Pons (tissue), 1 donor: Measurements from ENCODE around the gene HOXA7.

Experiments
- DNase-seq: peaks from one replicate; pipeline ENCODE4 v3.0.0-alpha.2; 2016; ENCODE audit warnings: low spot score

The HOXA7 gene

DNA sequence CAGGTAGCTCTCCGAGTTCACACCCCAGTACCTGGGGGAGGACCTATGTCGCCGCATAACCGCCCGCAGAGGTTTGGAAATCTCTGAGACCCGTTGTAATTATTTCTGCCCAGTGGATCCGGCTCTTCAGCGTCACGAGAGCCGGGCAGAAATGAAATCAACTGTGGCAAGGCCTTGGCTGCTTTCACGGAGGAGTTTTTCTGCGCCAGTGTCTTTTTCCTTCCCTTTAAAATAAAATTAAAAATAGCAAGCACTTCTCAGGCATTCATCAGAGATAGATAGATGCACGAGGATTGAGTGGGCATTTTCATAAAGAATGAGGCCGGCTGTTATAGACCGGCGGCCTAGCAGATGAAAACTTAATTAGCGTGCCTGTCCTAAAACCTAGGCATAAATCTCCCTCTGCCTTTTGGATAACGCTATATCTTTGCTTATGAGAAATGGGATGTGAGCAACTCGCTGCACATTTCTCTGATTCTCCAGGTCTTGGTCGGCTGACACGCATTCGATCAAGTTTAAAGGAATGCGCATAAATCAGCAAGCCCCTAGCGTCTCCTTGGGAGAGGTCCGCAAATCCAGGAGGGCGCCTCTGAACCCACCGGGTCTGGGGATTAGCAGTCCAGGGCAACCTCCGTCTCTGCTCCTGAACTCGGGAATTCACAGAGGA, 37.0 kb upstream of the HOXA7 start:
- no peak for DNase-seq

DNA sequence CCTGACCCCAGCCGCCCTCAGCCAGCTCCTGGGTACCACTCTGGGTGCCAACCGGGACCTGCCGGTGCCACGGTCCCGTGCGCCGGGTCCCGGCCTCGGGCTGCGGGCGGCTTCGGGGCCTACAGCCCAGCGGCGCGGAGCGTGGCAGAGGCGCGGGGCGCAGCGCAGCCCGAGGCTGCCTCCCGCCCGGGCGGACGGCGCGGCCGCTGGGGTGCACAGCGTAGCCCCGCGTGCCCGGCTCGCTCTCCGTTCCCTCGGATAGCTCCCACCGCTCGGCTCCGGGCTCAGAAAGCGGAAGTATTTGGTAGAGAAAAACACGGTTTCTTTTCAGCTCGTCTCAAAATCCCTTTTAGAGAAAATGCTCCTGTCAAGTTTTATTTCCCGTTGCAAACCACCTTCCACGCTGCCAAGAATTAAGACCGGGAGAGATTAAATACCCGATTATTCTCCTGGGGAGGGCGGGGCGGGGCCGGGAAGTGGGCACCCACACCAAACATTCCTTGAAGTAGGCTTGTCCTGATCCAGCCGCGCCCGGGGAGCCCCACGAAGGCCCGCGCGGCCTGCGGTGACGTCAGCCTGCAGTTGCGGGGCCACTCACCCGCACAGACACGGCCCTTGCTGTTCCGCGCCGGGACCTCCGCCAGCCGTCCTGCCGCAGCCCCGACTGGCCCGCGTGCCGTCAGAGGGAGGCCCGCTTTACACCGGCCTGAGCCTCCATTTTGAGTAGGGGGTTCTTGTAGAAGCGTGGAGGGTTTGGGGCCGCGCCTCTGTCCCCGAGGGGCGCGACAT, 36.3 kb upstream of the HOXA7 start:
- DNase-seq, result no peak

DNA sequence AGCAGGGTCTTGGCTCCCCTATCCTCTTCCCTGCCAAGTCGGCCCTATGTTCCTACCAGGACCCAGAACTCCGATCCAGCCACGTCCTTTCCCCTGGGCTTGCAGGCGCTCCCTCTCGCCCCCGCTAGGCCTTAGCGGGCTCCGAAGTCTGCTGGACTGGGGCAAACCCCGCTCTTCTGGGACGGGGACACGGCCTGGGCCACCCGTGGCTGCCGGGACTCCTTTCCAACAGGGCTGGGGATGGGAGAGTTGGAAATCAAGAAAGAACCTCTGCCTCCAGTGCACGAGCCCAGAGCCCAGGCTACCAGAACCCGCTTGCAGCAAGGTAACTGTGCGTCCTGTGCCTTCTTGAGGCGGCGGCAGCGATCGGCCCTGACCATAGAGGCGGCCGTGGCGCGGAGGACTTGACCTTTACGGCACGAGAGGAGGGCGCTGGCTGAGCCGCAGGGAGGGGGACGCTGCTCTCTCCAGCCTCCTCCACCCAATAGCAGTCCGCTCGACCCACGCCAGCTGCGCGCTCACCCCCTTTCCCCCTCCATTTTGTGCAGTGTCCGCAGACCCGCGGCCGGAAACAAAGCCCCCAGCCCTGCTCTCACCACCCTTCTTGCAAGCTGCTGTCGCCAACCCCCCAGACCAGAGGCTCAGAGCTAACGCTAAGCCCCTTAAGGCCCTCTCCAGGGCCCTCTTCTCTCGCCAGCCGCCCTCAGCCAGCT, 35.5 kb upstream of the HOXA7 start:
- no peak for DNase-seq

DNA sequence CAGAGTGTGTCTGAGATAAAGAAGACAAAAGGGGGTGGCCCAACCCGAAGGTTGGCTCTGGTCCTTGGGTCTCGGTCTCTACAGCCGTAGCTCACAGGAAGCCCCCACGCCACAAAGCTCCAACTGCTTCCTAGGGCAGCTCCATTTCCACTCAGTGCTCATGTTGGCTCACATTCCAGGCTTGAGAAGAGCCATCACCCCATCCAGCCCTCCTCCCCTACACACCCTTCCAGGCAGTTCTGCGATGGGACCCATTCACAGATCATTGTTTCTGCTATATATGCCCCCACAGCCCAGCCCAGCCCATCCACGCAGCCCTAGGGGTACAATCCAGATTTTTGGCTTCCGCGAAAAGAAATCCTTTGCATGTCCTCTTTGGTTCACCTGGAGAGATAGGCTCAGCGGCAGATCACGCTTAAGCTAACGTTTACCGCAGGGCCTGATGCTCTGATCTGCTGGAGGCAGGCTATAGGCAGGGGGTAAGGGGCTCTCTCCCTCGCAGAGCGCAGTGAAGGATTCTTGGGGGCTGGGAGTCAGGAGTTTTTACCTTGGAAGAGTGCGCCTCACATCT, 34.8 kb upstream of the HOXA7 start:
- DNase-seq, result no peak

DNA sequence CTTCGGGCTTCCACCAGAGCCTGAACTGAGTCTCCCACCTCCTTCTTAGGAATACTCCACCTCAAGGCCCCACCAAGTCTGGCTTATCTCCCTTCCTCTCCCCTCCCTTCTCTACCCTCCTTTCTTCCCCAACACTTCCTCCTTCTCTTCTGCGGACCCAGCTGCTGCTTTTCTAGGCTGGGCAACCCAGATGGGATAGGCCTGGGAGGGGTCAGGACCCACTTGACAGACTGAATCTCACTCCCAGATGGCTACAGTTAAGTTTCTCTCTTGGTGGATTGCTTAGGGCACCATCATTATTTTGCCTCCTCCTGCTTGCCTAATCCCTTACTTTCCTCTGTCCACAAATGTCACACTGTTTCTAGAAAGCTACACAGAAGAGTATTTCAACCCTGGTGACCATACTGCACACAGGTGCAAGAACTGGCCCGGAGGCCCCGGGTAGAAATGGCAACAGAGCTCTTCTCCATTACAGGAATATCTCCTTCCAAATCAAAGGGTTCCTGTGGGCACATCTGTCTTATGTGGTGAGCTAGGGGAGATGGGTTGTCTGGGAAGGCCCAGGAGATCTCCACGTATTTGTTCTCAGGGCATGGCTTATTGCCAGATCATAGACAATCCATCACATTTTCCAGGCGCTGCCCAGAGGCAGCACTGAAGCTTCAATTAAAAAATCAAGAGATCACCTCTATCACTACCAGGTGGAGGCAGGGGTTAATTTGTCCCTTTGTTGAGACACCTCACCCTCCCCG, 33.7 kb upstream of the HOXA7 start:
- no peak for DNase-seq

DNA sequence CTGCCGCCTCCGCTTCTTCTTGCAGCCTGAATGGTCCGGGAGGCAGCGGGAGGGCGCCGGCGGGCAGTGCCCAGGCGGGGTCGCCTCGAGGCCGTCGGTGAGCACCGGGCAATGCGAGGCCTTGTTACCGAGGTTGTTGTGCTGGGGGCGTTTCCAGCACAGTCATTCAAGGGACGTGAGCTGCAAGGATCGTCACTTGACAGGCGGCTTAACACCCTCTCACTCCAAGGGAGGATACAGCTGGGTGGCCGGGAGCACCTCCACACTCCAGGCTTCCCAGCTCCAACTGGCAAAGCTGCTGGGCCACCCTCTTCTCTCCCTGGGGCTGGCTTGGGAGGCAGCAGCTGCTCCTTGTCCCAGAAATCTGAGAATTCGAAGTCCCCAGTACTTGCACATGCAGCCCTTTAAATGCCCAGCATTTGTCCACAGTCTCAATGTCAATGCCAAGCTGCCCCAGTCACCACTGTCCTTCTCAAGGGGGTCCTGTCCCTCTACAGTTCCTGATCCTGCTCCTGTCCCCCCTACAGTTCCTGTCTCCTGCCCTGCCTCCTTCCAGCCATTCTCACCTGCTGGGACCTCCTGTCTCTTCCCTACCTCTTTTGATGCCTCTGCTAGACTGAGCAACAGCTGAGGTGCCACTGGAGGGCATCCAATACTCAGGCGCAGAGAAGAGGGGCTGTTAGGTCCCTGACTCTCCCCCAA, 33.0 kb upstream of the HOXA7 start:
- DNase-seq, result no peak

DNA sequence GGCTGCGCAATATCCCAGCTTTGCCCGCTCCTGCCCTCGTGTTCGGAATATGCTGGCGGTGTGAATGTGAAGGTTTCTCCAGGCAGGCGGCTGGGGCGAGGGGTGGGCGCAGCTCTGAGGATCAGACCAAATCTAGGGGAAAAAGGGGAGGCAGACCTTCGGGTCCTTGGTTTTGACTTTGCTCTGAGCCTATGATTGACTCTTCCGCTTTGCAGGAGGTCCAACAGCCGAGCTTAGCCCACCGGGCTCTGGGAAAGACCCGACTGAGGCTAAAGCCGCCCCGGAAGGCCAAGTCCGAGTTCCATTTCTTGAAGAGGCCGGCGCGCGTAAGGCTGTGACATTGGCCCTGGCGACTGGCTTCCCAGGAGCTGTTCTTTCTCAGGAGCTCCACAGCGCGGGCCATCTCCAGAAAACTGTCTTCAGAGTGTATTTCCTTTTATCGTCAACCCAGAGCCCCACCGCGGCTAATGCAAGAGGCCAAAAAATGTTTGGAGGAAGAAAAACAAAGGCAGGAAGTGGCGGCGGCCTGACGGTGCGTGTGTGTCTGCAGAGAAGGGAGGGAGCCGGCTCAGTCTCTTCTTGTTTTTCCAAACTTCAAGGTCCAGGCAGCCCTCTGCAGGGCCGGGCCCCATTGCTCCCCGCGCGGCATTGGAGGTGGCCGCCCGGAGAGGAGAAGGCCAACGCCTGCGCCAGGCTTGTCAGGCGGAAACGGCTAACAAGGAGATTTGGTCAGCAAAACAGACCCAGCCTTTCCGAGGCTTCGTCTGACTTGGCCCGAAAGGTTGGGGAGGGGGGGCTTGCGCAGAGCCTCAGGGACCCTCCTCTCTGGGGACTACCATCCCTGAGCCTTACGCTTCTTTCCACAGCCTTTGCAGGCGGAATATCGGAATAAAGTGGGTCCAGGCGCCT, 32.2 kb upstream of the HOXA7 start:
- DNase-seq, result no peak

DNA sequence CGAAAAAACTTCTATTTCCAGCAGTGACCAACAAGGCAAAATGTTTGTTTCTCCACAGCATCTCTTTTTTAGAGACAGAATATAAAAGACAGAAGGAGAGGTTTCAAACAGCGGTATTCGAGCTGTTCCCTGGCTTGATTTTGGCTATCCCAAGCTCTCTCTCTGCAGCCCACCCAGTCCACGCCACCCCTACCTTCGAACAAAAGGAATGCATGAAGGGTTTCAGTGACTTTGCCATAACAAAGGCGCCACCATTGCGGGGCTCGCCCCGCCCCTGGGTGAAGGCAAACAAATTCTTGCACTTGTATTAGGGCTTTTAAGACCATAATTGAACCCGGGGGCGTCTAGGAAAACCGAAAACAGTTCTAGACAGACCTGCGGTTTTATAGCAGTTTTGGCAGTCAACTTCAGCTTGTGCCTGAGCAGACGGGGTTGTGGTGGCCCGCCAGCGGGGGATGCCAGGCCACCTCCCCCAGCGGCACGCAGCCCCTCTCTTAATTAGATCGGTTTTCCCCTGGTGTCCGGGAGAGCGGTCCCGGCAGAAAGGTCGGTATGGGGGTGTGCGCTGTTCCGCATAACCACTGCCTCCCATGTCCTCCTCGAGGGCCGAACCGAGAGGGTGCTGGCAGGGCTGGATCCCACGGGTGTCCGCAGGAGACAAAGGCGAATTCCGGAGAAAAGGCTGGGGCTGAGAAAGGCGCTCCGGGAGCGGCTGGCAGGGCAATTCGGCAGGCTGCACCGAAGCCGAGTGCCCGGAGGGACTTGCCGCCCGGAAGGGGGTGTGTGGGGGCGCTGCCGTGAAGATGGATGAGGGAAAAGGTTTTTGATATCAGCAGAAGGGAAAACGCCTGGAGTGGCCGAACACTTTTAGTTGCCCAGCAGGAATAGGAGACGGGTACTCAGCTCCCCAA, 31.3 kb upstream of the HOXA7 start:
- DNase-seq, result no peak

DNA sequence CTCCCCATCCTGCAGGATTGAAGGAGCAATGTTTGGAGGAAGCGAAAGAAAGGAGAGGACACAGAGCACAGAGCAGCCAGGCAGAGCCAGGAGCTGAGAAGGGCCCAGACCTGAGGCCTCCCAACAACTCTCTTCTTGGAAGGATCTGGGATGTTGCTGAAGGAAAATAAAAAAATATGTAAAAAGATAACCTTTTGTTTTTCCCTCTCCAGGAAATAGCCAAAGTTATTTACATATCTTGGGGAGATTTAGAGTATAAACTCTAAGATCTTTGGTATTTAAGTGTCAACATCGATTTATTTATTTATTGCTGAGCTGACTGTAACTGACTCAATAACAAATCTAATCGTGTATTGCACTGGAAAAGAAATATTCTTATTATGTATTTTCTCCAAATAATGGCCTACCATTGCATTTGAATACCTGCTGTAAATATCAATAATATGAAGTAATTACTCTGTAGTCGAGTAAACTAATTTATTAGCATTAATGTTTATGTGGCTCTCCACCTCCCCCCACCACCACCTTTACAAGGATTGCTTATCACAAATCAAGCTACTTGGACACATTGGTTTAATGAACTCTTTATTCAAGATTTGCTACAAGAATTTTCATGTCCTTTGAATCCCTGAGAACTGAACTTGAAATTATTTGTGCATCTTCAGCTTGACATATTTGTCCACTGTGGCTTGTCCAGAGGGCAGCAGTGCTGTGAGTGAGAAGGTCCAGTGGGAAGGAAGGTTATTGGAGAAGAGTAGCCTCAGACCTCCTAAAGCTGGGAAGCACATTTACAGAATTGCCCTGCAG, 30.4 kb upstream of the HOXA7 start:
- no peak for DNase-seq

DNA sequence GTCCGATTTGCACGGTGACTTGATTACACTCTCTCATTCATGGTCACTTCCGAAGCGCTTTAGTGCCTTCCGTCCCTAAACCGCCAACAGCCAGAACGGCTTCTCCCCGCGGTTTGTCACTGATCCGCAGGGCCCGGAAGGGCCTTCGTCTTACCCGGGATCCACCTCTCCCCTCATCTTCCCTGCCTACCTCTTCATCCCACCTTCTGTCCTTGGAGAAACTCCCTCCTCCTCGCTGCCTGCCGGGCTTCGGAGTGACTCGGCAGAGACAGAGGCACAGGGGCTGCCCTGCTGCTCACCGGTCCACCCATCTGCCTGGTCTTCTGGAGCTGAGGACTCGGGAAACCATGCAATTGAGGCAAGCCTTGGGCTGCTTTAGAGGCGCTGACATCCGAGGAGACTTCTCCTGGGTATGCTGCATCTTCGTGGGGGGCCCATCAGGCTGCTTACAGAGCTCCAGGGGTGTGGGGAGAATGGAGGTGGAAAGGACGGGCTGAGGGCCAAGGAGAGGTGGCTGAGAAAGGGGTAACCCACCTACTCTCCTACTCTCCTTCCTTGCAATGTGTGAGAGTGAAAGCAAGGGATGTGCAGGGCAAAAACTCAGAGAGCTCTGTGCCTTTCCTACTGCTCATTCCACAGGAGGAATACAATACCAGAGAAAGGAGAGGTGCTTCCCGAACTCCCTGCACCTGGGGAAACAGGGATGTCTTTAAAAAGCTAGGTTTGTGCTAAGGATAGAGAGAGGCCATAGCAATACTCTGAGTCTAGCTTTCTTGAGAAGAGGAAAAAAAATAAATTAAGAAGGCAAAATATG, 29.6 kb upstream of the HOXA7 start:
- DNase-seq, result no peak

DNA sequence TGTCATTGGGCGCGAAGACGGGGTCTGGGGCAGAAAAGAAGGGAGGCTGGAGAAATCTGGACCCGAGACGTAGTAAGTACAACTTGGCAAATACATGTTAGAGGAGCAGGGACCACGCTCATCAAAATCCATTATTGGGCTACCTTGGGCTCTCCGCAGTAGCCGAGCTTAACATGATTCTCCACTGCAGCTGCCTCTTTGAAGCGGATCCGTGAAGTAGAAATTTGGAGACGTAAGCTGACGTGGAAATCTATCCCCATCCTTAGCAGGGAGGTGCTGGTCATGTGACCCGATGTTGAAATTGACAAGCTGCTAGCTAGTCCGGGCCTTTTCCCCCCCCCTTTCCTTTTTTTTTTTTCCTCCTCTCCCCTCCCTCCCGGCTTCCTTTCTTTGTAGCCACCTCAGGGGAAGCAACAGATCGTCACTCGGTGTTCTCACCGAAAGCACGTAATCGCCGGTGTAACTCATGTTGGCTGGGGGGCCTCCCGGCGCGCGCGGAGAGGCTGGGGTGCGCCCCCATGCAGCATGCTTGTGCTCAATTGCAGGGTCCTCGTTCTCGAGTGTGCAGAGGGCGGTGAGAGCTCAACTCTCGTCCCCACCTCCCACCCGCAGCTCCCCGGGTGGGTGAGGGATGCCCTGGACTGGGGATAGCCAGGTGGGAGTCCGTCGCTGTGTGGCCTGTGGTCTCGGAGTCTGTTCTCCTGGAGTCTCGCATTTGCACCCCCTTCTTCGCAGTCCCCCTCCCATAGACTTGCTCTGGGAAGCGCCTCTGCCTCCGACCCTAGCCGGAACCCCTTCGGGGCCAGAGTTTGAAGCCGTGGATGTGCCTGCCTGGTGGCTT, 28.8 kb upstream of the HOXA7 start, which contains the start of gene HOXA11:
HOXA11 (minus strand) TSS at position 220 of the 841 bp plus-strand sequence; CDS start at position 132, 88 bp downstream.
- no peak for DNase-seq

DNA sequence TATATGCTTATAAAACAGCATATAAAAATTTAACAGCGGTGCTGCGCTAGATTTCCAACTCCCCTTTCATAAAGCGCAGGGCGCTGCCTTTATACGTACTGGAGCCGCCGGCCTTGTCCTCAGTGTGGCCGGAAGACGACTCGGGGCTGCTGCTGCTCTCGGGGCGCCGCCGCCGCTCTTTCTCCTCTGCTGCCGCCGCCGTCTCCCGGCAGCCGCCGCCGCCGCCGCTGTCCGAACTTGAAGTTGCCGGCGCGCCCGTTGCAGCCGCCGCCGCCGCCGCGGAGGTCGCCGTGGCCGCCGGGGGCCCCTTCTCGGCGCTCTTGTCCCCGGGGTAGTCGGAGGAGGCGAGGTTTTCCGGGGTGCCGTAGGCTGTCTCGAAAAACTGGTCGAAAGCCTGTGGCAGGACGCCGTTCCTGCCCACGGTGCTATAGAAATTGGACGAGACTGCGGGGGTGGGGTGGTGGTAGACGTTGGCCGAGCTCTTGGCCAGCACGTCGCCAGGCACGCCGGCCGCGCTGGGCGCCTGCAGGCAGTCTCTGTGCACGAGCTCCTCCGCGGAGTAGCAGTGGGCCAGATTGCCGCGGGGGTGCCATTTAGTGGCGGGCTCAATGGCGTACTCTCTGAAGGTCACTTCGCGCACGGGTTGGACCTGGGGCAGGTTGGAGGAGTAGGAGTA, 28.0 kb upstream of the HOXA7 start:
- no peak for DNase-seq

DNA sequence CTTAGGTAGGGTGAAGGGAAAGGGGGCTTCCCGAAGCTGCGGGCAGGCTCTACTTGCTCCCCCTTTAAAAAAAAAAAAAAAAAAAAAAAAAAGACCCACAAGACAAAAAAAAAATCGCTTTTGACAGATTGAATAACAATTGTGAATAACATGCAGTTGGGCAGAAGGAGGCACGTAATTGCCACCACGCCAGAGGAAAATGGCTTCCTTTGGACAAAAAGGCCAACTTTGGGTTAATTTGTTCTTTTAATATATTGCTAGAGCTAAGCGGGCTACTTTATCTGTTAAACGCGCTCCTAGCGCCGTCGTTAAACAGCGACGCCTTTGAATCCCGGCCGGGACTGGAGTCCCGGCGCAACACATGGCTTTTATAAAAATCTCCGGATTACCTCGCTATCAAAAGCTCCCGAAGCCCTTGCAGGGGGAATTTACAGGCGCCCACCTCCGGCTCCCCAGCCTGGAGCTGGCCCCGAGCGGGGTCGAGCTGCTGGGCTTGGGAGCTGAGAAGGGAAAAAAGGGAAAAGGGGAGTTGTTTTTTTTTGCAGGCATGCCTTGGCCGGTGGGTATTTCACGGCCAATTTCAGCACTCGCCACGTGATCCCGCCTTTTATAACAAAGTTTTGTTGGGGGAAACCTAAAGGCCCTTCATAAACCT, 27.3 kb upstream of the HOXA7 start:
- DNase-seq, result no peak

DNA sequence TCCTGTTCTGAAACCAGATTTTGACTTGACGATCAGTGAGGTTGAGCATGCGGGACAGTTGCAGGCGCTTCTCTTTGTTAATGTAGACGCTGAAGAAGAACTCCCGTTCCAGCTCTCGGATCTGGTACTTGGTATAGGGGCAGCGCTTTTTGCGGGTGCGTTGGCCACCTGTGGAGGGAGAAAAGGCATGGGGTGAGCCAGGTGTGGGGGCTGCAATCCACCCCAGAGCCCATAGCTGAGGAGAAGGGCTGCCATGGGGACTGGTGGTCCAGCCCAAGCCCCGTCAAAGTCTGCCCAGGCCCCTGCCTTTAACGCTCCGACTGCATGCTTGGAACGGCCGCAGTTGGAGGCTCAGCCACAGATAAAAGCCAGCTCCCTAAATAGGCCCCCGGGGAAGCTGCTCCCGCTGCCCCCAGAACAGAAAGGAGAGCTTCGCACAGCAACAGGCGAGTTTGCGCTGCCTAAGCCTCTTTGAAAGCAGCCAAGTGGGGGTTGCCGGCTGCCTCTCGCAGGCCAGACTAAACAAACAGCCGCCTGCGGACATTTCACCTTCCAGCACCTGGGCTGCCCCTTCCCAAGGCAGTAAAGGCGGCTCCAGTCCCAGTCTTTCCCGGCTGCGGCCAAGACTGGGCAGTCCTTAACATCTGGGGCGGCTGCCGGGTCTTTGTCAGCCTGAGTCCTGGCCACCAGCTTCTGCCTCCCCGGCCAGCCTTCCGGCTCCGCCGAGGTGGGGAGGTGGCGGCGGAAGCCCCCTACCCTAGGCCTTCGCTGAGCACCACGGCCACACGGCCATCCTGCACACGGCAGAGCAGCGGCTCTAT, 26.6 kb upstream of the HOXA7 start:
- DNase-seq, result no peak
